ENCODE data around the gene PAPSS2.

GRCh38 chr10:87750817-87751216 lies 91.1 kb downstream of the PAPSS2 start:
- no peak for TF ChIP-seq POLR2A (IDR thresholded peaks at IDR 0.05)
- TF ChIP-seq CTCF (IDR thresholded peaks at IDR 0.05), result no peak
- TF ChIP-seq POLR2AphosphoS5 (IDR thresholded peaks at IDR 0.05), result no peak
- TF ChIP-seq EP300 (IDR thresholded peaks at IDR 0.05), result no peak
